GM18870 (cell line): ENCODE results near the gene PKD1.
"Not testable (repeated sequence)": the region's sequence is repeated elsewhere in the genome, so short reads cannot be mapped to it uniquely, and the experiment has no call there.

ENCODE experiments used
- ATAC-seq: cut with Tn5 transposase; IDR thresholded peaks from one replicate; pipeline ENCODE4 v1.9.1; 2021; ENCODE audit warnings: moderate library complexity; ENCODE audit not compliant: unreplicated experiment

The PKD1 gene

DNA sequence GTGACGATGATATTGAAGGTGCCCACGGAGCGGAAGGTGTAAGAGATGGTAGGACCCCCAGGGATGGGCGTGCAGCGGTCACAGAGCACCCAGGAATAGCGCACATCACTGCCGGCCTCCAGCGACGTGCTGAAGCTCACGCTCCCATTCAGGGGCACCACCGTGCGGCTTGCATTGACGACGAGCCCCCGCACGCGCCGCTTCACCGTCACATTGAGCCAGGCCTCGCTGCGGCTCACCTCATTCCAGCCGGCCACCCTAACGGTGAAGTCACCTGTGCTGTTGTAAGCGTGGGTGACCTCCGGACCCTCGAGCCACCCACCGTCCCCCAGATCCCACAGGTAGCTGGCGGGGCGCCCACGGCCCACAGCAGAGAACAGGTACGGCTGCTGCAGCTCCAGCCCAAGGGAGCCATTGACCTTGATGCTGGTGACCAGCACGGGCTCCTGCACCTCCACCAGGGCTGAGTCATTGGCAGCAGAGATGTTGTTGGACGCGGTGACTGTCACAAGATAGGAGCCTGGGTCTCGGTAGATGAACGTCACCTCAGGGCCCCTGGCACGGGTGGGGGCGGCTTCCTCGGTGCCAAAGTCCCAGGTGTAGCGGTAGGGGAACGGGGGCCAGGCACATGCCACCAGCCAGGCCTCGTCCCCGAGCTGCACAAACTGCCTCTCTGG is 25.2 kb downstream of the PKD1 start:
- ATAC-seq, result not testable (repeated sequence)

DNA sequence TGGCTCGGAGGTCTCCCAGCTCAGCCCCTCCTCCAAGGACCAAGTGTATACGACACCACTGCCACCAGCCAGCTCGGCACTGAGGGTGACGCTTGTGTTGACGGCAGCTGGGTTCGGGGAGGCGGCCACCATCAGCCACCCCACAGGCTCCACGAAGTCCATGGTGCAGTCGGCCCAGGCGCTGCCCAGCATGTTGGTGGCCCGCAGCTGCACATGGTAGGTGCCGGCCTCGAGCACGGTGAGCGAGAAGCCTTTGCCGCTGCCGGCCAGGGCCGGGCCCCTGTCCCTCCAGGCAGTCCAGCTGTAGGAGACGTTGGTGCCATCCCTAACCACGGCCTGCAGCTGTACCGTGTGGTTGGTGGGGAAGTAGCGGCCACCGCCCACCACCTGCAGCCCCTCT is 25.8 kb downstream of the PKD1 start:
- not testable (repeated sequence) for ATAC-seq

DNA sequence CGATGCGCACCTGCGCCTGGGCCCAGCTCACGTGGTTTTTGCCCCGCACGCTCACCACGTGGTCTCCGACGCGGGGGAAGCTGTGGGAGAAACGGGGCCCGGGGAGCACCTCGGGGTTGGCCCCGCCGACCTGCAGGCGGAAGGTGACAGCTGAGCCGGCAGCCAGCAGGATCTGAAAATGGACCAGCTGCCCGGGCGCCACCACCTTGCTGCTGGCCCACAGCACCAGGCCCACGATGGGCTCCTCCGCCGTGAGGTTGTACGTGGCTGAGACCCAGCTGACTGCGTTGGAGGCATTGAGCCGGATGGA is 26.5 kb downstream of the PKD1 start:
- ATAC-seq, result not testable (repeated sequence)

DNA sequence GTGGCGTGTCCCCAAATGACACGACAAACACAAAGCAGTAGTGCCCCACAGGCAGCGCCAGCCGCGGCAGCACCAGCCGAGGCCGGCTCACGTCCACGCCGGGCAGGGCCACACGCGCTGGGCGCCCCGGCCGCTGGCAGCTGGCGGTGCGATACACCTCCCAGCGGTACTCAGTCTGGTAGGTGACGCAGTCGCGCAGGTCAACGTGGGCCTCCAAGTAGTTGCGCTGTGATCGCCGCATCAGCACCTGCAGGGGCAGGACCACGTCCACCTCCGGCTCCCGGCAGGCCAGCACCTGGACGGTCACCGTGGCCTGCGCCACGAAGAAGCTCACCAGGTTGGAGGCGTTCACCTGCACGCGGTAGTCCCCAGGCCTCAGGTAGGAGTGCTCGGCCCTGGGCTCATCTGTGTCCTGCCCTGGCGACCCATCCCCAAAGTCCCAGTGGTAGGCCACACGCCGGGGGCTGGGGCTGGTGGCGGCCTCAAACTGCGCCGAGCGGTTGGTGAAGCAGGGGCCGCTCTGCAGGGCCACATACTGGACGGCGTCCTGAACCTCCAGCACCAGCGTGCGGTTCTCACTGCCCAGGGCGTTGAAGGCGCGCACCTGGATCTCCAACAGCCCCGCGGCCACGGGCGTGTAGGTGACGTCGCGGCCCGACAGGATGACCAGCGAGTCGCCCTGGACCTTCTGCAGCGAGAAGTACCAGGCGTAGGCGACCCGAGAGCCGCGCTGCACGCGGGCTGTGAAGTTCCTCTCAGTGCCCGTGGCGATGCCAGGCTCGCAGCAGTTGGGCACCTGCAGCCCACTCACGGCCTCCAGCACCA is 27.0 kb downstream of the PKD1 start:
- ATAC-seq, result not testable (repeated sequence)

DNA sequence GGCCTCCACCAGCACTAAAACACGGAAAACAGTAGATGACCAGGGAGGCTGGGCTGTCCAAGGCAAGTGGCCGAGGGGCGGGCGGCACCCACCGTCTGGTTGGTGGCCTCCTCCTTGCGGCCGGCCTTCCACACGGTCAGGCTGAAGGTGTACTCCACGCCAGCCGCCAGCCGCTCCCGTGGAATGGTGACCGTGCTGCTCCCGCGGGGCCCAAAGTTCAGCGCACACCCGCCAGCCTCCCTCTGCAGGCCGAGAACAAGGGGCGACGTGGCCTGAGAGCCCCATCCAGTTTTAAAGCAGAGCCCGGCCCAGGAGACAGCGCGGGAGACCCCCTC is 27.9 kb downstream of the PKD1 start:
- not testable (repeated sequence) for ATAC-seq

DNA sequence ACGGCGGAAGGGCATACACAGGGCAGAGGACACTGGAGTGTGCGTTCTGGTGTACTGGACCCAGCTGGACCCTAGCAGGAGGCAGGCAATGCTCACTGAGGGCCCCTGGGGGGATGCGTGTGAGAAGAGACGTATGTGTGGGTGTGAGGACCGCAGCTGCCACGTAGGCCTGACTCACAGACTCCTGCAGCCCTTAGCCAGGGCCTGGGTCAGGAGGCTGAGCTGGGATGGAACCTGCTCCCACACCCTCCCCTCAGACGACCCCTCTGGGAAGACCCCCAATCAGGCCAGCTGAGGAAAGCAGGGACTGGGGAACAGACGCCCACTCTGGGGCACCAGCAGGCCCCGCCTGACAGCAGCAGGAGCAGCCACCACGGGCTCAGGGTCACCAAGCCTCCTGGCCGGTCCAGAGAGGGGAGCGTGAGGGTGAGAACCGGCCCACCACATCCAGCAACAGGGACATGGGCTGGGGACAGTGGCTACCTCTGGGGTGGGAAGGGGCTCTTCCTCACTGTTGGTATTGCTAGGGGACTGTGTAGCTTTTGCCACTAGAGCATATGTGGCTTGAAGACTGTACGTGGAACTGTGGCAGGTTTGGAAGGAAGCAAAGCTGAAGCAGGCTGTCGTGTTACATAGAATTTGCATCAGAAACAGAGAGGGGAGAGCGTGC is 28.4 kb downstream of the PKD1 start:
- not testable (repeated sequence) for ATAC-seq

DNA sequence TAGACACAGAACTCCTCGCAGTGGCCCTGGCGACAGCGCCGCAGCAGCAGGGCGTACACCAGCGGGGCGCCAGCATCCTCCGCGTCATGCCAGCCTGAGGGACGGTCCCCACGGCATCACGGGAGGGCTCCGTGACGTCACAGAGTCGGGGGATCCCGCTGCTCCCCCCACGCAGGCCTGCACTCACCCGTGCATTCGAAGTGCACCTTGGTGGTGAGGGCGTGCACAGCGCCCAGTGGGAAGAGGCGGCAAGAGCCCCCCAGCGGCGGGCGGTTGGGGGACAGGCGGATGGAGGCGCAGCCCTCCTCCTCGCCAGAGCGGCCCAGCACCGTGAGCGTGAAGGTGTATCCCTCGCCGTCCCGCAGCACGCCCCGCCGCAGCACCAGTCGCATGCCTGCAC is 29.5 kb downstream of the PKD1 start:
- ATAC-seq, result not testable (repeated sequence)

DNA sequence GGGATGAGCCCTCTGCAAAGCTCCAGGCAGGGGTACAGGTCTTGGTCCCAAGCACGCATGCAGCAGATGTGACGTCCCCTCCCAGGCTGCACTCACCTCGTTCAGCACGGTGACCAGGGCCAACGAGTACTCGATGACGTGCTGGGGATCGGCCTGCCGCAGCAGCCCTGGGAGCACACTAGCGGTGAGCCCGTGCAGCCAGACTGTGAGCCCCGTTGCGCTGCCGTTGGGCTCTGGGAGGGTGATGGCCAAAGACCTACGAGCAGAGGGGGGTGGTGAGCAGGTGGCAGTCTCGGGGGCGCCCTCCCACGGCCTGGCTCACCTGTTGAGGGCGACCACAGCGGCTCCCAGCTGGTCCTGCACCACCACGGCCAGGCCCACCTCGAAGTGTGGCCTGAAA is 29.9 kb downstream of the PKD1 start:
- ATAC-seq, result not testable (repeated sequence)

DNA sequence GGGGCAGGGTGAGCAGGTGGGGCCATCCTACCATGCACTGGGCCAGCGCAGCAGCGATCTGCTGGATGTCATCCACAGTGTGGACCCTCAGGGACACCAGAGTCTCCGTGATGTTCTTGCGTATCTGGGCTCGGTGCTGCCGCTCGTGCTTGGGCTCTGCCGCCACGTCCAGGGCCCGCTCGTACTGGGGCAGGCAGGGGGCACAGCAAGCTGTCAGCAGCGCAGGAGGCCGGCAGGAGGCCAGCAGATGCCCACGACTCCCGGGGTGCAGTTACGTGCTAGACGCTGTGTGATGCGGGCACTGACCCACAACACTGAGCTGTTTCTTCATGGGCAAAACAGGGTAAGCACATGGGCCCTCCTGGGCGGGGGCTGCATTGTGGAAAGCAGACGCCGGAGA is 30.4 kb downstream of the PKD1 start:
- ATAC-seq, result not testable (repeated sequence)

DNA sequence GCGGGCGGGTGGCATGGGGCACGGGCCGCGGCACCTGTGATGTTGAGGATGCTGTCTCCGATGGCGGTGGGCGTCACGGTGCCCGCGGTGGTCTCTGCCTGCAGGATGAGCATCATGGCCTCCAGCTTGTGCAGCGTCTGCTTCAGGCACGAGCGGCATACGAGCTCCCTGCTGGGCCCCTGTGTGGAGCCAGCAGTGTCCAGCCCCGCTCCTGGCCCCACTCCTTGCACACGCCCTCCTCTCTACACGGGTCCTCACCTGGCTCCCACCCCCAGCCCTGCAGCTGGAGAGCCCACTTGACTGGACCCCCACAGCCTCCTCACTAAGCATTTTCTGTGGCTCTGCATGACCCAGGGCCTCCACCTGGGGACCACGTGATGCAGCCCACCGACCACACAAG is 31.2 kb downstream of the PKD1 start:
- ATAC-seq, result not testable (repeated sequence)

DNA sequence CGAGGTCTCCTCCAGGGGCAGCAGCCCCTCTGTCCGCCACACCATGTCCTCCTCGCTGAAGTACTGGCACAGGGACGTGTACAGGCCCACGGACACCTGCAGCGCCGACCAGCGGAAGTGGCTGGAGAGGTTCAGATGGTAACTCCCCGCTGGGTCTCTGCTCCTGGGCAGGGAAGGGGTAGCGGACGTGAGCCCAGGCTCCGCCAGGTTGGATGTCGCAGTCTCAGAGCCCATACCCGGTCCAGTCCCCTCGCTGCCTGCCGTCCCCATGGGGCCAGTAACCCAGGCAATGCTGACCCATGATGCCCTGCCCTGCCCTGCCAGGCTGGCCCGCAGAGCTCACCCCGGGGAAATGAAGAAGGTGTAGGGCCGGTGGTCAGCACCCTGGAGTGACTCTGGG is 33.2 kb downstream of the PKD1 start:
- no peak for ATAC-seq

DNA sequence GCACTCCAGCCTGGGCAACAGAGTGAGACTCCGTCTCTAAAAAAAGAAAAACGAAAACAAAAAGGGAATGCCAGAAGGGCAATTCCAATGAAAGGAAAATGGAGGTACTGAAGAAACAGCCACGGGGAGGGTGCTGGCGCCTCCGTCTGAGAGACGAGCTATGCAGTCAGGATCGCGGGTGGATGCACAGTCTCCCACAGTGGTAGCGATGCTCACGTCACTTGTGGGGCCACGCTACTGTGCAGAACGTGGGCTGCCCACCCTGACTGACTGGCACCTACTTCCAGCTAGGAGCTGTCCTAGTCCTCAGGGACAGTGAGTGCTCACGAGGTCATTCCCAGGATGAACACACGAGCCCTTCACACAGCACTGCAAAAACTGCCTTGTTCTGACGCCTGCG is 34.1 kb downstream of the PKD1 start:
- ATAC-seq, result not testable (repeated sequence)

DNA sequence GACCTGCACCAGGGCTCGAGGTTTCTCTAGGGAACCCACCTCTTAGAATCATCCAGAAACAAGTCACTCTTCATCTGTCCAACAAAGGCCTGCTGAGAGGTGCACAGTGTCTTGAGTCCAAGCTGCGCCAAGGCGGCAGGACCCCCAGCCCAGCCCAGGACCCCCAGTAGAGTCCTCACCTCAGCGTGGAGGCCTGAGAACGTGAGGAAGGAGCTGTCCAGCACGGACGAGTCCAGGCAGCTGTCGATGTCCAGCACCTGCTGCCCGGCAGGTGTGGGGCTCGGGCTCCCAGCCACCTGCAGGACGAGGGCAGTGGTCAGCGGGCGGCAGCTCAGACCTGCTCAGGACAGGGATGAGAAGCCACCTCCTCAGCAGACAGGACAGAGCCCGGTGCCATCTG is 38.0 kb downstream of the PKD1 start:
- not testable (repeated sequence) for ATAC-seq

DNA sequence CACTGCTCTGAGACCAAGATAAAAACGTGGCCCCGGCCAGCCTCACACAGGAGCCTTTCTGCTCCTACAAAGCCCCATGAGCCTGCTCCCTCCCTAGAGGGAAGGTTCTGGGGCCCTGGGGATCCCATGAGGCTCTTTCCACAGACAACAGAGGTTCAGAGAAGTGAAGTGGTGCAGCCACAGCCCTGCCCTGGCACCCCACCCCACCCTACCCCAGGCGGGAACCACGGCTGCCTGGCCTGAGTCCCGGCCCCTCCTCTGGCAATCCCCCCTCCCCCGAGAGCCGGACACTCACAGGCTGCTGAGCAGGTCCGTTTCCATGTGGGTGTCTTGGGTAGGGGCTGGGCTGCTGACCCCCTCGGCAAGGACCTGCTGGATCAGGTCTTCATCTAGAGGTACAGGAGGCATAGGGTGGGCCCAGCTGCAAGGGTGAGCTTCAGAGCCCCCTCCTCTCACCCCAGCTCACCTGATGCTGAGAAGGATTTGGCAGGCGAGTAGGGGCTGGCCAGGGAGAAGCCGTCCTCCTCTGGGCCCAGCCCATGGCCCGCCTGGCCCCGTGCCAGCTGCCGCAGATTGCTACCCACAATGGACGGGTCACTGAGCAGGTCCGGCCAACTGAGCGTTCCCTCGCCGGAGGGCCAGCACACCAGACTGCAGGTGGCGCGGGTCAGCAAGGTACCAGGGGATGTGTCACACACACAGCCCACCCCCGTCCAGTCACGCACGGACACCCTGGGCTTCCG is 38.7 kb downstream of the PKD1 start:
- ATAC-seq, result no peak

DNA sequence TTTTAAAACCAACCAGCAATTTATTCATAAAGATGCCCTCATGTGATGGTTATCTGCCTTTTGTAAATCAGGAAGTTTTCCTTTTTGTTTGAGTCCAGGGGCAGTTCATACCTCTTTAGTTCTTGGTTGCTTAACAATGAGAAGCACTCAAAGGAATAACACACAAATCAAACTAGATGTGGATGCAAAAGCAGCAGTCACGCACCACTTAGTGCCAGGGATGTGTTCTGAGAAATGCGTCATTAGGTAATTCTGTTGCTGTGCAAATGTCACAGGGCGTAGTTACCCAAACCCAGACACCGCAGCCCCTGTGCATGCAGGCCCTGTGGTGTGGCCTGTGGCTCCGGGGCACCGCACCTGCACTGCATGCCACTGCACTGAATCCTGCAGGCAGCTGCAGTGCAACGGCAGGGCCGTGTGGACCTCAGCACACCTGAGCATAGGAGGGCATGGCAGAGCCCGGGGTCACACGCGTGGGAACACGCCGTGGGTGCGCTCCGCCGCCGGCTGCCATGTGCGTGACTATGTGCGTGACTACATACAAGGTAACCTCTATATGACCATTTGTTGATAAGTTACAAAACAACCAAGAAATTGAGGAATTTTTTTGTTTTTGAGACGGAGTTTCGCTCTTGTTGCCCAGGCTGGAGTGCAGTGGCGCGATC is 39.6 kb downstream of the PKD1 start:
- no peak for ATAC-seq

DNA sequence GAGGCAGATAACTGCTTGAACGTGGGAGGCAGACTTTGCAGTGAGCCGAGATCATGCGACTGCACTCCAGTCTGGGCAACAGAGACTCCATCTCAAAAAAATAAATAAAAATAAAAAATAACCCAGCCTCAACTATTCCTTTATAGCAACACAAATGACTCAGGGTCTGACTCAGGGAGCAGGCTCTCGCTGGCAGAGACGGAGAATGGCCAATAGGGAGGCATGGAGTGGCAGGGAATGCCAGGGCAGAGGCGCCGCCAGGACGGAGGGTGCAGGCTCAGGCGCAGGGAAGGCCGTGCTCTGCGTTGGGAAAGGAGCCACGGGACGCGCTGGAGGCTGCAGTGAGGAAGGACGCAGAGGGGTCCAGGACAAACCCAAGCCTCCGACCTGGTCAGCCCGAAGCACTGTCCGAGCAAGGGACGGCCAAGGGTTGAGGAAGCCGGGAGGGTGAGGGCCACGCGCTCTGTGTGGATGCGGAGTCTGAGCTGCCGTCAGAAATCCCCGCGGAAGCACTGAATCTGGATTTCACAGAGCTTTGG is 40.3 kb downstream of the PKD1 start:
- no peak for ATAC-seq

DNA sequence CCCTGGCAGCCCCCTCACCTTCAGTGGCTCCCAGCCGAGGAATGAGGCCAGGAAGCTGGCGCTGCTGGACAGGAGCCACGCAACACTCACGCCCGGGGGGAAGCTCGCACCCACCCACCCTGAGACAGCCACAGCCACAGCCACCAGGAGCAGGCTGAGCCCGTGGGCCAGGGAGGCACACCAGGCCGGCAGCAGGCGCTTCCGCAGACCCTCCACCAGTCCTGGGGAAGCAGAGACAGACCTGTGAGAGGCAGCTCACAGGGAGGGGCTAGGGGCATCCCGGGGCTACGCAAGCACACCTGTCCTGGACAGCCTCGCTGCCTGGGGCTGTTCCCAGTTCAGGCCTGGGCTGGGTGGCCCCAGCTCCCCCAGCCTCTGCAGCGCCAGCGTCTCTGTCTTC is 41.9 kb downstream of the PKD1 start:
- ATAC-seq, result no peak

DNA sequence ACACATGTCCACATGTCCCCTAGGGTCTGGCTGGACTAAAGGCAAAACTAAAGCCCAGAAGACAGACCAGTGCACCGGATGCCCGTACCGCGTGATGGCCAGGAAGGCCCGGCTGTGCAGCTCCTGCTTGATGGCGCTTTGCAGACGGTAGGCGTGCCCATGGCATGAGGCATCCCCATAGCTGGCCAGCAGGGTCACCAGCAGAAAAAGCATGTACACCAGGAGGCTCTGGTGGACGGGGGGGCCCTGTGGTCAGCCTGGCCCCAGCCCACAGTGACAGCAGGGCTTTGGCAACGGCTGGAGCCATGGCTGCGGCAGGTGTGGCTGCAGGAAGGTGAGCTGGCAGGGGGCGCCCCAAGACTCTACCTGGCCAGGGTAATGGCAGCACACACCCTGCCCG is 42.8 kb downstream of the PKD1 start:
- ATAC-seq, result no peak

DNA sequence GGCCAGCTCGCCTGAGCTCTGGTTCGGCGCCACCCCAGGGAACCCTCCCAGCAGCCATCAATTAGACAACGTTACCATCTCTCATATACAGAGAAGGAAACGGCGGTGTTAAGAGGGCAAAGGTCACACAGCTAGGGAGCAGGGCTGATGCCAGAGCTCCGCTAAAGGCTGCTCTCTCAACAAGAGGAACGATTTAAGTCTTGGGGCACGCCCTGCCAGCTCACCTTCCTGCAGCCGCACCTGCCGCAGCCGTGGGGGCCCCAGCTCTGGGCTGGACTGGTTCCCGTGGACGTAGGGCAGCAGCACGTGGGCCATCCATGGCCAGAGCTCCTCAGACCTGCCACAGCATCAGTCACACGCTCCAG is 43.5 kb downstream of the PKD1 start:
- no peak for ATAC-seq

DNA sequence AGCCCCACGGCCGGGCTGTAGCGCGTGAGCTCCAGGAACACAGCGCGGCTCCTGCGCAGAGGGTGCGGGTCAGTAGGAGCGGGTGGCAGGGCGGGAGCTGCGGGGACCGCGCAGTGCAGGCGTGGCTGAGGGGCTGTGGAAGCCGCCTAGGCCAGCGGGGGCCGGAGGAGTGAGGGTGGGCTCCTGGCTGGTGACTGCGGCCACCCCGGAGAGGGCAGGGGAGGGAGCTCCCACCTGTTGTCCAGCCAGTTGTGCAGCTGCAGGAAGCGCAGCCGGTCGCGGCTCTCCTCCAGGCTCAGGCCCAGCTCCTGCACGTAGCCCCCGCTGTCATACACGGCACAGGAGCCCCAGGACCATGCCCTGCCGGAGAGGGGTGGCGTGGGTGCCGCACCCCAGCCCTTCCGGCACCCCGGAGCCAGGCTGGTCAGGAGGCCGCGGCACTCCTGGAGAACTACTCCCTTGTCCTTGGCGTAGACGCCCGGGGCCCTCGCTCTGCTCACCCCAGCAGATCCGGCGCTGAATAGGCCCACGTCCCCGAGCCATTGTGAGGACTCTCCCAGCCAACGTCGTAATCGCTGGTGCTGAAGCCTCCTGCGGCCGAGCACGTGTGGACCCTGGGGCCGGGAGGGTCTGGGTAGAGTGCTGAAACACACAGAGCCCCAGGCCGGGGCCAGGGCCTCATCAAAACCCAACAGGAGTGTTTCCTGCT is 44.0 kb downstream of the PKD1 start:
- ATAC-seq, result no peak
